ENCODE data around the gene ARGLU1.

DNA sequence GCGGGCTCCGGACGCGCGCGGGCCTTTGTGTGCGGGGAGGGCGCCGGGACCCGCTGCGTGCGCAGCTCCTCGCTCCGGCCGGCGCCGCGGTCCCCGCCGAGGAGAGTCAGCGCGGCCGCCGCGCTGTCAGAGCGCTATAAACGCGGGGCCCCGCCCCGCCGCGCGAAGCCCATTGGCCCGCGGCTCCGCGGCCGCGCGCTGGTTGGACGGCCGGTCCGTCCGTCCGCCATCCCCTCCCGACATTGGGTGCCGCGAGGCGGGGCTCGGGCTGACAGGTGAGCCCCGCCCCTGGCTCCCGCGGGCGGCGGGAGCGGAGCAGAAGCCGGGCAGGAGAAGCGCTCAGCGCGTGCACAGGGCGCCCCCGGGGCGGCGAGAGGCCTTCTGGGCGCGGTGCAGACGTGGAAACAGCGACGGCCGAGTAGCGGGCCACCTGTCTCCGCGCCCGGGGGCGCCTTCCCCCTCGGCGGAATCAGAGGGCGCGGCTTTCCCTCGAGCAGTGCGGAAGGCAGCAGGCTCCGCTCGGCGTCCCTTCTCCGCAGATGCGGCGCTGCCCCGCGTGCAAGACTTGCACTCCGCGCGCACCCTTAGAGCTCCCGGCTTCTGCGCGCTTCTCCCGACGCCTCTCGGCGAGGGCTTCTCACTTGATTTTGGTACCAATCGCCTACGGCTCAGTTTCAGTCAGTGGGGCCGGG, 32.2 kb downstream of the ARGLU1 start, which contains the start of gene EFNB2:
- TF ChIP-seq ZNF263 (CRISPR knock-in tag; IDR thresholded peaks at IDR 0.05; ENCODE audit: borderline replicate concordance) (no peak), POLR2A (conservative IDR thresholded peaks at IDR 0.05) (no peak), BRF1 (IDR thresholded peaks at IDR 0.05; ENCODE audit: borderline replicate concordance, extremely low read depth, insufficient read length) (no peak)
